ENCODE results near the gene ARF5.

DNA sequence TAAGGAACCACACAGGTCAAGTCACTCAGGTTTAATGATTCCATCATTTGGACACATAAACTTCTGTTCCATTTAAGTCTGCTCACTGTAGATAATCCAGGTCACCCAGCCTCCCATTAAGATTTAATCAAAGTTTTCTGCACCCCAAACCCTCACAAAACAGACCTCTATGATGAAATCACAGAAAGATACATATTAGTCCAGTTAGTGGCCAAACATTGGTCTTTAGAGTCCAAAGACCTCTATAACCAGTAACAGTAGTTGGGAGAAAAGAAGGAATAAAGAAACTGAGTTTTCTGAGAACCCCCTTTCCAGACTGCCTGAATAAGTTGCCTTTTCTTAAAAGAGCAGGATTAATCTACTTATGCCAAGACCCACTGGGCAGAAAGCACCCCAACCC, 7.6 kb upstream of the ARF5 start:
- TF ChIP-seq, protein P1, sequence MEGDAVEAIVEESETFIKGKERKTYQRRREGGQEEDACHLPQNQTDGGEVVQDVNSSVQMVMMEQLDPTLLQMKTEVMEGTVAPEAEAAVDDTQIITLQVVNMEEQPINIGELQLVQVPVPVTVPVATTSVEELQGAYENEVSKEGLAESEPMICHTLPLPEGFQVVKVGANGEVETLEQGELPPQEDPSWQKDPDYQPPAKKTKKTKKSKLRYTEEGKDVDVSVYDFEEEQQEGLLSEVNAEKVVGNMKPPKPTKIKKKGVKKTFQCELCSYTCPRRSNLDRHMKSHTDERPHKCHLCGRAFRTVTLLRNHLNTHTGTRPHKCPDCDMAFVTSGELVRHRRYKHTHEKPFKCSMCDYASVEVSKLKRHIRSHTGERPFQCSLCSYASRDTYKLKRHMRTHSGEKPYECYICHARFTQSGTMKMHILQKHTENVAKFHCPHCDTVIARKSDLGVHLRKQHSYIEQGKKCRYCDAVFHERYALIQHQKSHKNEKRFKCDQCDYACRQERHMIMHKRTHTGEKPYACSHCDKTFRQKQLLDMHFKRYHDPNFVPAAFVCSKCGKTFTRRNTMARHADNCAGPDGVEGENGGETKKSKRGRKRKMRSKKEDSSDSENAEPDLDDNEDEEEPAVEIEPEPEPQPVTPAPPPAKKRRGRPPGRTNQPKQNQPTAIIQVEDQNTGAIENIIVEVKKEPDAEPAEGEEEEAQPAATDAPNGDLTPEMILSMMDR (IDR thresholded peaks at IDR 0.05): no peak
- TF ChIP-seq POLR2A (IDR thresholded peaks at IDR 0.05): no peak
